RWPE2 (cell line): Measurements from ENCODE around the gene SRM.
"Not testable (repeated sequence)": the region's sequence is repeated elsewhere in the genome, so short reads cannot be mapped to it uniquely, and the experiment has no call there.

Experiments
- ATAC-seq: fragments of 200-7000 bp; cut with Tn5 transposase; 3 replicates; pipeline ENCODE4 v1.9.1; 2021; ENCODE audit warnings: low read depth
- DNase-seq: peaks from one replicate; pipeline ENCODE4 v3.0.0-alpha.2; 2020; ENCODE audit warnings: low spot score
- H3K27ac ChIP-seq: fragments of 450-650 bp; 2 replicates; pipeline ENCODE4 v1.5.1; 2017; ENCODE audit warnings: mild to moderate bottlenecking; ENCODE audit not compliant: poor library complexity, severe bottlenecking
- H3K27me3 ChIP-seq: fragments of 250-450 bp; sonication (Bioruptor Pico); 2 replicates; pipeline ENCODE4 v1.5.1; 2021; ENCODE audit warnings: mild to moderate bottlenecking, moderate library complexity; ENCODE audit not compliant: insufficient read depth, poor library complexity, severe bottlenecking
- H3K36me3 ChIP-seq: fragments of 250-450 bp; sonication (Bioruptor Pico); 2 replicates; pipeline ENCODE4 v1.5.1; 2020; ENCODE audit warnings: low read depth, mild to moderate bottlenecking, moderate library complexity
- H3K4me1 ChIP-seq: fragments of 250-450 bp; sonication (Bioruptor Pico); 2 replicates; pipeline ENCODE4 v1.5.1; 2021; ENCODE audit warnings: mild to moderate bottlenecking, moderate library complexity; ENCODE audit not compliant: insufficient read depth, poor library complexity, severe bottlenecking
- H3K4me3 ChIP-seq: fragments of 250-450 bp; sonication (Bioruptor Pico); 2 replicates; pipeline ENCODE4 v1.5.1; 2021; ENCODE audit warnings: mild to moderate bottlenecking, moderate library complexity; ENCODE audit not compliant: severe bottlenecking
- H3K9me3 ChIP-seq: fragments of 250-450 bp; sonication (Bioruptor Pico); 2 replicates; pipeline ENCODE4 v1.5.1; 2021; ENCODE audit warnings: mild to moderate bottlenecking, moderate library complexity; ENCODE audit not compliant: severe bottlenecking
- TF ChIP-seq, protein P1 (sequence below): fragments of 450-650 bp; IDR thresholded peaks from one replicate; pipeline ENCODE4 v1.5.1; 2017; ENCODE audit warnings: mild to moderate bottlenecking, moderate library complexity; ENCODE audit not compliant: poor library complexity, severe bottlenecking

SRM gene

DNA sequence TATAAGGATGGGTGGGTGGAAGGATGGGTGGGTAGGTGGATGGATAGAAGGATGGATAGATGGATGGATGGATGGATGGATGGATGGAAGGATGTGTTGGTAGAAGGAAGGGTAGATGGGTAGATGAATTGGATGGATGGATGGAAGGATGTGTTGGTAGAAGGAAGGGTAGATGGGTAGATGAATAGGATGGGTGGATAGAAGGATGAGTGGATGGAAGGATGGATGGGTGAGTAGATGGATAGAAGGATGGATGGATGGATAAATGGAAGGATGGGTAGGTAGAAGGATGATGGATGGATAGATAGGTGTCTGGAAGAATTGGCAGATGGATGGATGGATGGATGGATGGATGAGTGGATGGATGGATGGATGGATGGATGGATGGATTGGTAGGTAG lies 18.8 kb downstream of the SRM start:
- no peaks in the 10 kb centered on the region for H3K9me3 ChIP-seq
- H3K27ac ChIP-seq = no peak overlapping the region
- TF ChIP-seq, protein P1, sequence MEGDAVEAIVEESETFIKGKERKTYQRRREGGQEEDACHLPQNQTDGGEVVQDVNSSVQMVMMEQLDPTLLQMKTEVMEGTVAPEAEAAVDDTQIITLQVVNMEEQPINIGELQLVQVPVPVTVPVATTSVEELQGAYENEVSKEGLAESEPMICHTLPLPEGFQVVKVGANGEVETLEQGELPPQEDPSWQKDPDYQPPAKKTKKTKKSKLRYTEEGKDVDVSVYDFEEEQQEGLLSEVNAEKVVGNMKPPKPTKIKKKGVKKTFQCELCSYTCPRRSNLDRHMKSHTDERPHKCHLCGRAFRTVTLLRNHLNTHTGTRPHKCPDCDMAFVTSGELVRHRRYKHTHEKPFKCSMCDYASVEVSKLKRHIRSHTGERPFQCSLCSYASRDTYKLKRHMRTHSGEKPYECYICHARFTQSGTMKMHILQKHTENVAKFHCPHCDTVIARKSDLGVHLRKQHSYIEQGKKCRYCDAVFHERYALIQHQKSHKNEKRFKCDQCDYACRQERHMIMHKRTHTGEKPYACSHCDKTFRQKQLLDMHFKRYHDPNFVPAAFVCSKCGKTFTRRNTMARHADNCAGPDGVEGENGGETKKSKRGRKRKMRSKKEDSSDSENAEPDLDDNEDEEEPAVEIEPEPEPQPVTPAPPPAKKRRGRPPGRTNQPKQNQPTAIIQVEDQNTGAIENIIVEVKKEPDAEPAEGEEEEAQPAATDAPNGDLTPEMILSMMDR = no peak
- ATAC-seq (no peak), DNase-seq (no peak)
- no peaks in the 10 kb centered on the region for H3K4me1 ChIP-seq
- no peaks in the 10 kb centered on the region for H3K36me3 ChIP-seq
- no peaks in the 10 kb centered on the region for H3K27me3 ChIP-seq
- no peak overlapping the region for H3K4me3 ChIP-seq

DNA sequence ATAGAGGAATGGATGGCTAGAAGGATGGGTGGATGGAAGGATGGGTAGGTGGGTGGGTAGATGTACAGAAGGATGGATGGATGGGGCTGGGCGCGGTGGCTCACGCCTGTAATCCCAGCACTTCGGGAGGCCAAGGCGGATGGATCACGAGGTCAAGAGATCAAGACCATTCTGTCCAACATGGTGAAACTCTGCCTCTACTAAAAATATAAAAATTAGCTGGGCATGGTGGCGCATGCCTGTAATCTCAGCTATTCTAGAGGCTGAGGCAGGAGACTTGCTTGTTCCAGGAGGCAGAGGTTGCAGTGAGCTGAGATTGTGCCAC lies 19.8 kb downstream of the SRM start:
- ATAC-seq, DNase-seq, H3K36me3 ChIP-seq, H3K27me3 ChIP-seq, H3K27ac ChIP-seq, H3K4me1 ChIP-seq, H3K9me3 ChIP-seq, H3K4me3 ChIP-seq: not testable (repeated sequence)

DNA sequence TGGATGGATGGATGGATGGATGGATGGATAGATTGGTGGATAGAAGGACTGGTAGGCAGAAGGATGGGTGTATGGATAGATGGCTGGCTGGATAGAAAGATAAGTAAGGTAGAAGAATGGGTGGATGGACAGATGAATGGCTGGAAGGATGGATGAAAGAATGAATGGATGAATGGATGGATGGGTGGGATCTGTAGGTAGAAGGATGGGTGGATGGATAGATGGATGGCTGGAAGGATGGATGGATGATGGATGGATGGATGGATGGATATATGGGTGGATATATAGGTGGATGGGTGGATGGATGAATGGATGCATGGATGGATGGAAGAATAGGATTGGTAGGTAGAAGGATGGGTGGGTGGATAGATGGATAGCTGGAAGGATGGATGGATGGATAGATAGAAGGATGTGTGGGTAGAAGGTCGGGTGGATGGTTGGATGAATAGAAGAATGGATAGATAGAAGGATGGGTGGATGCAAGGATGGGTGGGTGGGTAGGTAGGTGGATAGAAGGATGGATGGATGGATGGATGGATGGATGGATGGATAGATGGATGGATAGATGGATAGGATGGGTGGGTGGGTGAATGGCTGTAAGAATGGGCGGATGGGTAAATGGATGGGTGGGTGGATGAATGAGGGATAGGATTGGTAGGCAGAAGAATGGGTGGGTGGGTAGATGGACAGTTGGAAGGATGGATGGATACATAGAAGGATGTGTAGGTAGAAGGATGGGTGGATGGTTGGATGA lies 20.3 kb downstream of the SRM start:
- Histone ChIP-seq H3K4me3 (no peak overlapping the region), H3K27me3 (no peaks in the 10 kb centered on the region), H3K27ac (no peak overlapping the region), H3K36me3 (no peaks in the 10 kb centered on the region), H3K9me3 (no peaks in the 10 kb centered on the region), H3K4me1 (no peaks in the 10 kb centered on the region)
- DNase-seq (no peak), ATAC-seq (no peak)
- TF ChIP-seq, protein P1 = no peak

DNA sequence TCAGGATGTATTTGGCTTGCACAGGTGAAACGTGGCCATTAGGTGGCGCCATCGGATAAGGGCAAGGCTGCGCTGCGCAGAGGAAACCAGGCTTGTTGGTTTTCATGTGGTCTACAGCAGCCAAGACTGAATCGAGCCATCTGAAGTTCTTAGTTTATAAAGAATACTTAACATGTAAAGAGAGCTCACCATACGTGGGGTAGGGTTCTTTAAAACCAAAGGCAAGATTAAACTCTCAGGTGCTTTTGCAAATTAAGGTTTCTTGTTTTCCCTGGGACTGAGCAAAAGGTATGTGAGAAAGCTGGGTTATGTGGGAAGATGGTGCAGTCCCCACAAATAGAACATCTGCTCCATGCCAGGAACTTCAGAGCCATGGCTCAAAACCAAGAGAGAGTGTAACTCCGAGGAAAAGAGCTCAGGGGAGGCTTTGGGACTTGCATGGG lies 22.1 kb downstream of the SRM start:
- H3K36me3 ChIP-seq = no peaks in the 10 kb centered on the region
- no peak overlapping the region for H3K27ac ChIP-seq
- DNase-seq (no peak), ATAC-seq (peak; percentile 89)
- TF ChIP-seq, protein P1 = peak; percentile 98
- H3K9me3 ChIP-seq = no peaks in the 10 kb centered on the region
- no peaks in the 10 kb centered on the region for H3K4me1 ChIP-seq
- no peaks in the 10 kb centered on the region for H3K27me3 ChIP-seq
- H3K4me3 ChIP-seq = no peak overlapping the region

DNA sequence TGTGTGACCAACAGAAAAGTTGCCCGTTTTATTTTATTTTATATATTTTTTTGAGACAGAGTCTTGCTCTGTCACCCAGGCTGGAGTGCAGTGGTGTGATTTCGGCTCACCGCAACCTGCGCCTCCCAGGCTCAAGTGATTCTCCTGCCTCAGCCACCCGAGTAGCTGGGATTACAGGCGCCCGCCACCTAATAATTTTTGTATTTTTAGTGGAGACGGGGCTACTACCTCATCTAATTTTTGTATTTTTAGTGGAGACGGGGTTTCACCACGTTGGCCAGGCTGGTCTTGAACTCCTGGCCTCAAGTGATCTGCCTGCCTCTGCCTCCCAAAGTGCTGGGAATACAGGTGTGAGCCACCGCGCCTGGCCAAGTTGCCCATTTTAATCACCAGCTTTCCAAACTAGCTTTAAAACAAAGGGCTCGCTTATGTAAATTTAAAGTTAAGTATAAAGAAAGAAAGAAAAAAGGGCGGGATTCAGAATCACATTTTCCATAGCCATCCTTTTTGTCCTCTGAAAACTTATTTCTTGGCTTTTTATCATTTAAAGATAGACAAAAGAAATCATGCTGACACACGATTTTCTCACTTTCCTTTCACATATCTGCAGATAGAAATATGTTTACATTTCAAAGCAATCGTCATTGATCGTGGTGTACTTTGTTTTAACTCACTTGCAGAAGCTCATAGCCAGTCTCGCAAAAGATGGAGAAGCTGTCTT lies 22.6 kb downstream of the SRM start:
- not testable (repeated sequence) for H3K4me3 ChIP-seq, H3K36me3 ChIP-seq, ATAC-seq, H3K27me3 ChIP-seq, DNase-seq, H3K4me1 ChIP-seq, H3K27ac ChIP-seq, H3K9me3 ChIP-seq
